Stomach smooth muscle (tissue), 2 donors: ENCODE data around the gene SYNDIG1.

Experiments
- H3K27ac ChIP-seq: one replicate; pipeline ENCODE4 v1.7.0; 2013; ENCODE audit warnings: mild to moderate bottlenecking, low read length, inconsistent platforms
- H3K27me3 ChIP-seq, 2 donors: one replicate each; pipeline ENCODE4 v1.7.0; 2013; ENCODE audit warnings: low read length in 2 of 2; ENCODE audit not compliant: insufficient read depth in 2 of 2, control insufficient read depth in 1 of 2
- H3K36me3 ChIP-seq, 2 donors: one replicate each; pipeline ENCODE4 v1.7.0; 2013; ENCODE audit warnings: low read length in 2 of 2; ENCODE audit not compliant: control insufficient read depth in 2 of 2, insufficient read depth in 2 of 2
- H3K4me1 ChIP-seq: one replicate; pipeline ENCODE4 v1.7.0; 2013; ENCODE audit warnings: low read length; ENCODE audit not compliant: control insufficient read depth, insufficient read depth
- H3K4me3 ChIP-seq, 2 donors: one replicate each; pipeline ENCODE4 v1.7.0; 2013; ENCODE audit warnings: low read length in 2 of 2
- H3K9ac ChIP-seq, 2 donors: one replicate each; pipeline ENCODE4 v1.7.0; 2013; ENCODE audit warnings: low read length in 2 of 2, mild to moderate bottlenecking in 1 of 2
- H3K9me3 ChIP-seq, 2 donors: one replicate each; pipeline ENCODE4 v1.7.0; 2013; ENCODE audit warnings: low read length in 2 of 2; ENCODE audit not compliant: control insufficient read depth in 2 of 2
- donor health status: healthy.
- donor health status: Pancreatic carcinoma.

The SYNDIG1 gene

DNA sequence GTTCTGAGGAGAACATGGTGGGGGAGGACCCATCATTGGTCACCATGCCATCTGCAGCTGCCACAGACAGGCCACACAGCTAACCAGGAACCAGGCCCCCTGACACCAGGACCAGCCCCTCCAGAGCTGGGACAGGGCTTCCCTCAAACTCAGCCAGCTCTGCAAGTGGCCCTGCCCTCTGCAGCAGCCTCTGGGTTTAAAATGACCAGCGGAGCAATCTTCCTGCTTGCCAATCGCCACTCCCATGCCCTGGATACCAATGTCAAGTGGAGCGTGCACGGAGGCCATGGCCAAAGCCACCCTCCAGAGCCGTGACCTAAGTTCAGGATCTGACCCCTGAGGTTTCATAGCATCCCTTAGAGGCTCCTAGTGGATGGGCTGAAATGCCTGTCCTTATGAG lies 199.4 kb downstream of the SYNDIG1 start:
- Histone ChIP-seq H3K36me3 (no peaks in the 10 kb centered on the region), H3K9me3 (no peaks in the 10 kb centered on the region), H3K4me1 (no peaks in the 10 kb centered on the region), H3K4me3 (no peak overlapping the region), H3K9ac (no peak overlapping the region), H3K27ac (no peak overlapping the region), H3K27me3 (no peaks in the 10 kb centered on the region)

GRCh38 chr20:24669701-24670100 lies 200.3 kb downstream of the SYNDIG1 start:
- Histone ChIP-seq H3K9ac (no peak overlapping the region), H3K27ac (no peak overlapping the region), H3K4me1 (no peaks in the 10 kb centered on the region), H3K4me3 (no peak overlapping the region), H3K36me3 (no peaks in the 10 kb centered on the region), H3K27me3 (no peaks in the 10 kb centered on the region), H3K9me3 (no peaks in the 10 kb centered on the region)

DNA sequence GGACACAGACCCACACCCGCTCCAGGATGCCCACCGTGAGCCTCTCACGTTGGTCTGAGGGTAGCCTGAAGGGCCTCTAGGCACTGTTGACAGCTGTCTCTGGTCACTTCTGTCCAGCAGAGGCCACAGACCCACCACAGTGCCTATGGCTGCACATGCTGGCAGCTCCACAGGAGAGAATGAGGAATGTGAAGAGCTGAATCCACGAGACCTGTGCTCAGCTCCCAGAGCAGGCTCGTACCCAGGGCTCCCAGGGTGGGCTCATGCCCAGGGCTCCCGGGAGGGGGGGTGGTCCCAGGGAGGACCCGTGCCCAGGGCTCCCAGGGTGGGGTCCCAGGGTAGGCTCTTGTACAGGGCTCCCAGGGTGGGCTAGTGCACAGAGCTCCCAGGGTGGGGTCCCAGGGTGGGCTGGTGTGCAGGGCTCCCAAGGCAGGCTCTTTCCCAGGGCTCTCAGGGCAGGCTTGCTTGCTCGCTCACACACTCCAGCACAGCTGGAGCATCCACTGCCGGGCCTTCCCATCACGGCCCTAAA lies 201.0 kb downstream of the SYNDIG1 start:
- H3K36me3 ChIP-seq: no peaks in the 10 kb centered on the region
- no peaks in the 10 kb centered on the region for H3K9me3 ChIP-seq
- H3K27me3 ChIP-seq: no peaks in the 10 kb centered on the region
- H3K4me1 ChIP-seq: no peaks in the 10 kb centered on the region
- no peak overlapping the region for H3K9ac ChIP-seq
- H3K4me3 ChIP-seq: no peak overlapping the region
- no peak overlapping the region for H3K27ac ChIP-seq

GRCh38 chr20:24670981-24671380 lies 201.6 kb downstream of the SYNDIG1 start:
- Histone ChIP-seq H3K27me3 (no peaks in the 10 kb centered on the region), H3K4me3 (no peak overlapping the region), H3K36me3 (no peaks in the 10 kb centered on the region), H3K9me3 (no peaks in the 10 kb centered on the region), H3K27ac (no peak overlapping the region), H3K9ac (no peak overlapping the region), H3K4me1 (no peaks in the 10 kb centered on the region)

DNA sequence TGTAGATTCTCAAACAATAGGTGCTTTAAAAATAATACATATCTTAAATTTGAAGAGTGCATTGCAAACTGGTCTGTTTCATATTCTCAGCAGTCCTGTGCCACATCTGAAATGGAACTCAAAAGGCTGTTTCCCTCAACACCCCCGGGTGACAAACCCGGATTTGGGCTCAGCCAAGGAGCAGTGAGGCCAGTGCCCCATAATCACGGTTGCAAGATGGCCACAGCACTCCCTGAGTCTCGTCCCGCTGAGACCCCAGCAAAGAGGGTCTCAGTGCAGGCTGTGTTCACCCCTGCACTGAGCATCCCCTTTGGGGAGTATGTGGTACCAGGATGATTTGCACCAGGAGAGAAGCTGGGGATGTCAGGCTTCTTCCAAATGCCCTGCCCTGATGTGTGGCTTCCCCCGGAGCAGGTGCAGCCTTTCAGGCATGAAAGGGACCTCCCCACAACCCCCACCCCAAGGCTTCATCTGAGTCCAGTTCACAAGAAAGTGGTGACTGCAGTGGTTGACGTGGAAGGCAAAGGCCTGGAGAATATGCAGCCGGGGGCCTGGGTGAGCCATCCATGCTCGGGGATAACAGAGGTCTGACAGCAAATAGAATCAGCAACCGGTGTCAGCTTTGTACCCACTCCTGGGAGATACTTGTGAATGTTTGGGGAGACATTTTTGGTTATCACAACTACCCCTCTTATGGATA lies 202.9 kb downstream of the SYNDIG1 start:
- Histone ChIP-seq H3K4me1 (no peaks in the 10 kb centered on the region), H3K4me3 (no peak overlapping the region), H3K27me3 (no peaks in the 10 kb centered on the region), H3K27ac (no peak overlapping the region), H3K36me3 (no peaks in the 10 kb centered on the region), H3K9me3 (no peaks in the 10 kb centered on the region), H3K9ac (no peak overlapping the region)

GRCh38 chr20:24672886-24673677 lies 203.7 kb downstream of the SYNDIG1 start:
- no peak overlapping the region for H3K27ac ChIP-seq

GRCh38 chr20:24673678-24674570 lies 204.5 kb downstream of the SYNDIG1 start:
- no peak overlapping the region for H3K4me3 ChIP-seq
- no peak overlapping the region for H3K27ac ChIP-seq
- no peaks in the 10 kb centered on the region for H3K9me3 ChIP-seq
- no peaks in the 10 kb centered on the region for H3K36me3 ChIP-seq
- H3K27me3 ChIP-seq: no peaks in the 10 kb centered on the region
- no peaks in the 10 kb centered on the region for H3K4me1 ChIP-seq
- no peak overlapping the region for H3K9ac ChIP-seq

More at GRCh38 chr20:24672886-24673677, 203.7 kb downstream of the SYNDIG1 start:
- Histone ChIP-seq H3K36me3 (no peaks in the 10 kb centered on the region), H3K4me1 (no peaks in the 10 kb centered on the region), H3K27me3 (no peaks in the 10 kb centered on the region), H3K9ac (no peak overlapping the region), H3K9me3 (no peaks in the 10 kb centered on the region), H3K4me3 (no peak overlapping the region)

DNA sequence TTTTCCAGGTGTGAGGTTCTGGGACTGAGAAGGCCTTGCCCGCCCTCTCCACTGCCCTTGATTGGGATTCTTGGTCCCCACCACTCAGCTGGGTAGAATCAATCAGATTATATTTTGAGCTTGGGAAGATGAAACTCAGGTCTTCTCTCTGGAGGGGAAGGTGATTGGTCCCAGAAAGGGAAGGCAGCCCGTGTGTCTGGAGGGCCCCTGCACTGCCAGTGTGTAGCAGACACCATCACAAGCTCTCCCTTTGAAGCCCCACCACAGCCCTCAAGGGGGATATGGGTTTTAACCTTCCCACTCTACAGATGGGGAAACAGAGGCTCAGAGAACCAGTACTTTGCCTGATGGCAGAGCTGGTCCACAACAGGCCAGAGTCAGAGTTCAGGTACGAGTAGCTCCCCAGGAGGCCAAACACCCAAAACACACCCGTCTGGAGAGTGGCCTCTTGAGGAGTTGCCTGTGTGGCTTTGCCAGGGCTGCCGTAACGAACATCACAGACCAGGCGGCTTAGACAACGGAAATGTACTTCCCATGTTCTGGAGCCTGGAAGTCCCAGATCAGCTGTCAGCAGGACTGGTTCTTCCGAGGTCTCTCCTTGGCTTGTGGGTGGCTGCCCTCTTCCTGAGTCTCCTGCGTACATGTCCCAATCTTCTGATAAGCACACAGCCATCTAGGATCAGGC lies 205.6 kb downstream of the SYNDIG1 start:
- Histone ChIP-seq H3K4me1 (no peaks in the 10 kb centered on the region), H3K9me3 (no peaks in the 10 kb centered on the region), H3K27ac (no peak overlapping the region), H3K36me3 (no peaks in the 10 kb centered on the region), H3K4me3 (no peak overlapping the region), H3K27me3 (no peaks in the 10 kb centered on the region), H3K9ac (no peak overlapping the region)

DNA sequence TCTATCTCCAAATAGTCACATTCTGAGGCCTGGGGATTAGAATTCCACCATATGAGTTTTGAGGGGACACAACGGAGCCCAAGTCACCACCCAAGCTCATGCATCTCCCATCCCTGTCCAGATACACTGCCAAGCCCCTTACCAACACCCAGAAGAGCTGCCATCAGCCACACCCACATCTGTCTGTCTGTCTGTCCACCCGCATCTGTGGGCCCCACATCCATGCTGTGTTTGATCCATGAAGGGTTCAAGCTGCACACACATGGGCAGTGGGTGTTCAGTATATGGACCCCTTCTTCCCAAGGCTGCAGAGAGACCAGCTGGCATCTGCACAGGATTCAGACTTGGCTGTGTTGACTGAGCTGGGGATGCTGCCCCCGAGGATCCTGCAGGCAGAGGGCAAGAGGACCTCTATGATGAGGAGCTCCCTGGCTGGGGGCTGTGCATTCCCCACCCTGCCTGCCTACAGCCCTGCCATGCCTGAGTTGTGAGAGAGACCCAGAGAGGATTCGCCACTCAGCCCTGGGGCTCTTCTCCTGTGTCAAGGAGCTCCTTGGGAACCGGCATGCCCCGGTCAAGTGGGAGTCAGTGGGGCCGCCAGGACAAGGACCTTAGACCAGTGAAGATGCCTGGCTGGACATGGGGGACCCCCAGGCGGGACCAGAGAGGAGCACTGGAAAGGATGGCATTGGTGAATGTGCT lies 206.4 kb downstream of the SYNDIG1 start:
- Histone ChIP-seq H3K4me3 (no peak overlapping the region), H3K4me1 (no peaks in the 10 kb centered on the region), H3K9me3 (no peaks in the 10 kb centered on the region), H3K27me3 (no peaks in the 10 kb centered on the region), H3K36me3 (no peaks in the 10 kb centered on the region), H3K27ac (no peak overlapping the region), H3K9ac (no peak overlapping the region)
